Kidney capillary endothelial cell (primary cell): ENCODE results near the gene B4GALT3.

Experiments used
- DNase-seq: peaks from one replicate; pipeline ENCODE4 v3.0.0-alpha.2; 2018; ENCODE audit warnings: low spot score

The B4GALT3 gene

DNA sequence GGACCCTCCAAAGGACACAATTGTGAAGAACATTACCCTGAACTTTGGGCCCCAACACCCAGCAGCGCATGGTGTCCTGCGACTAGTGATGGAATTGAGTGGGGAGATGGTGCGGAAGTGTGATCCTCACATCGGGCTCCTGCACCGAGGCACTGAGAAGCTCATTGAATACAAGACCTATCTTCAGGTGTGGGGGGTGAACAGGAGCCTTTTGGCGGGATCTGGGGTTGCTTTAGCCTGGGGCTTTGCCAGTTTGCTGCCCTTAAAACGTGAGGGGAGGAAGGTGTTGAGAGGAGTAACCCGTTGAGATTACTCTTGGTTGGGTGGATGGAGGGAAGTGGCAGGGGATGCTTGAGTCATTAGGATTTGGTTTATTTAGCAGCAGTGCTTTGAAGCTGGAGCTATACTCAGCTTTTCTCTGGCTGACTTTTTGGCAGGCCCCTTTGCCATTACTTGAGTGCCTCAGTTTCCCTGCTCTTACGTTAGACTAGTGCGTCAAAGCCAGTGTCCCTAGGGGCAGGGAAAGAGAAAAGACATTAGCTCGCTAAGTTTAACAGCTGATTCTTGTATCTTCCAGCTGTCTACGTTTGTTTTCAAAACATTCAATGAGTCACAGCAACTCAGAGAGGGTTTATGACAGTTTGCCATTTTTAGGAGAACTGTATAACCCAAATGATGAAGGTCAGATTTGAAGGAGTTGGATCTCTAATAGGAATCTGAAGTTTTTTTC lies 29.3 kb upstream of the B4GALT3 start:
- no peak for DNase-seq

DNA sequence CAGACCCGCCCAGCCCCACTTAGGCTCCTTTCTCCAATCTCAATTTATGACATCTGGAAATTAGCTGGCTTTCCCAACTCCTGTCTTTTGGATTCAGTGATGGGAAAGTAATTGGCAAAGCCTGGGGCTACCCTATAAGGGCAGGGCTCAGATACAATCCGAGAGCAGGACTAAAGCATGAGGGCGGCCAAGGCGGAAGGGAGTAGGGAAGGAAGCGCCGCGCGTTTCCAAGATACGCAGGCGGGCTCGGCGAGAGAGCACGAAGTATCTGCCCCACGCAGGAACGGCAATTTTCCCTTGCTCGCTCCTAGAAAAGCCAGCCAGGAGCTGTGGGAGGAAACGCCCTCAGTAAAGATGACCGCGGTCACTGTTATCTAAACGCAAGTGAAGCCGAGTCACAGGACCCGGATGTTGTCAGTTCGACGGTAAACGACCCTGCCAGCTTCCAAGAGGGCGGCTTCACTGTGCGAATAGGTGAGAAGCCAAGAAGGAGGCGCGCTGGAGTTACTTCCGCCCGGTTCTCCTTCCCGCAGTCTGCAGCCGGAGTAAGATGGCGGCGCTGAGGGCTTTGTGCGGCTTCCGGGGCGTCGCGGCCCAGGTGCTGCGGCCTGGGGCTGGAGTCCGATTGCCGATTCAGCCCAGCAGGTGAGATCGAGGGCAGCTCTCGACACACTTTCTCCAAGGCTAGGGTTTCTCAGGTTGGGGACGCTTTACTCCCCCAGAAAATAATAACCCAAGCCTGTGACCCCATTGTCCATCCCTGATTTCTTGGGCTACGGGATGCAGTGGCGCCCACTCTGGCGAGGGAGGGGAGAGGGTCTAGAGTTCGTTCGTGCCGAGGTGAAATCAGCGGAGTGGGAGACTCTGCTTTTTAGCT lies 24.8 kb upstream of the B4GALT3 start, which contains the start of gene NDUFS2:
Gene NDUFS2 (plus strand): TSS at position 532 of the 877 bp plus-strand sequence. CDS start 19 bp downstream, at position 551.
- DNase-seq: peak; percentile 97

DNA sequence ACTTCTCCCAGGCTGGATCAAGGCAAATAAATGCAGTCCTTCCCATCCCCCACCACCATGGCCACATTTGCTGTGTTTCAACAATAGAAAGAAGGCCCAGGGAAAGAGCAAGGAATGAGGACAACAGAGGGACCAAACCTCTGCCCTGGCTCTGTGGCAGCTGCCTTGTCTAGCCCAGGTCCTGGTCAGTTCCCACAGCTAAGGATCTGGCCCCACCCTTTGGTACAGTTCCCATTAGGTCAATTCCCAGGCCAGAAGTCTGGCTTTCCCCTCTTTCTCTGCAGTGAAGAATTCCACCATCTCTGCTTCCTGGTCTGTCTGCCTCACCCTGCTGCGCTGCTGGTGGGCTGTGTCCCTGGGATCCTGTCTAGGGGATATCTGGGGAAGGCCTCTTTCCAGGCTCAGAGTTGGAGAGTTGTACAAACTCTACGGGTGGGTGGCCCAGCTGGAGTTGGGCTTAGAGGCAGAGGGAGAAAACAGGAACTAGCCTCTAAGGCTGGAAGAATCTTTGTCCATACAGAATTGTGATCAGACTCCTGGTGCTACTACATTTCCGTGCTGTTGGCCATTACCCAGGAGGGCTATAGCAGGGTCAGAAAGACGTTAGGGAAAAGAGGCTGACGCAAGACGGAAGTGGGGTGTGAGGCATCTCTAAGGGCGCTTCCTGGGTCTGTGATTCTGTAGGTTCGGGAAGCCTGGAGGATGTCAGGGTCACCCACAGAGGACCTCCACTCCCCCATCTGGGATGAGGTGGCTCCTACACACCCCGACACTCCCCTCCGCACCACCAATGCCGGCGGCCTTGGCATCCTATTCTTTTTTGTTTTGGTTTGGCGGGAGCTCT lies 23.9 kb upstream of the B4GALT3 start:
- DNase-seq: peak; percentile 90

DNA sequence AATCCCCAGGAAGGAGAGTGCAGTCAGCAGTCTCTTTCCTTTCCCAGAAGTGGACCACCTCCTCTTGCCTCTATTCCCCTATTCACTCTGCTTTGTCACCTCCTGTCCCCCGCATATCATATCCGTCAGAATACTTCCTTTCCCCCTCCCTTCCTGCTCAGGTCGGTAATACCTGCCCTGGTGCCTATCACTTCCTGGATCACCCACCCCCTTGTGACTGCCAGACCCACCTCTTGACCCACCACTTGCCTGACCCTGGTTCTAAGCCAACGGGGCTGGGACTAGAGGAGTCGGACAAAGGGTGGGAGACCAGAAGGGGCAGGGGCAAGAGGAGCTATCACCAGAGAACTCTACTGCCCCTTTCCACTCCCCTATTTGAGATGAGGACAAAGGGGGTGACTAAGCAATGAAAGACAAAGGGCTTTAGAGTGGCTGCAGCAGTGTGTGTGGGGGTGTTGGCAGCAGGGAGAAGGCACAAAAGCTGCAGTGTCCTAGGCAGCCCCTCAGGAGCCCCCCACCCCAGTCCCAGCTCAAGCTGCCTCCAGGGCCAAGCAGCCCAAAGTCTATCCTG lies 23.2 kb upstream of the B4GALT3 start:
- peak; percentile 80 for DNase-seq

DNA sequence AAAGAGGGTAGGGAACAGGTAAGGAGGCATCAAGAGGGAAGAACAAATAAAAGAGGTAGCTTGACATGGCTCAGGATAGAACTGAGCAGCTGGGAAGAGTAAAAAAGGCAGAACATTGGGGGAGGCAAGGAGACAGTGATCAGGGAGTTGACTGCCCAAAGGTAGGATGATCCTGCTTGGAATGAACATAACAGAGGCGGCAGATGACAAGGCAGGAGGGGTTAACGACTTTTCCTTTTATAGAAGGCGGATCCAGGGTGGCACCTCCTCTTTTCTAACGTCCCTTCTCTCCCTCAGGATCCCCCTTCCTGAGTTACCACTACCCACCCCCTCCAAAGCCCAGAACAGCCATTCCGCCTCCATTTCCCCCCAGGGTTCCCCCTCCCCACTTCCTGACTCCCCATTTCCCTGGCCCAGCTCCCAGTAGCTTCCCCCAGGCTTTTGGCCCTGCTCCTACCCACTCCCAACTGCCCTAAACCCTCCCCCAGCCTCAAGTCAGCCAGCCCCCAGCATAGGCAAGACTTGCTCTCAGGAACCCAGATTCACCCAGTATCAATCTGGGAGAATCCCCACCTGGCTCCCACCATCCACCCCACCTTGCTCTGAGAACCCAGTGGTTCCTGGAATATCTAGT lies 22.3 kb upstream of the B4GALT3 start:
- DNase-seq: peak; percentile 55

DNA sequence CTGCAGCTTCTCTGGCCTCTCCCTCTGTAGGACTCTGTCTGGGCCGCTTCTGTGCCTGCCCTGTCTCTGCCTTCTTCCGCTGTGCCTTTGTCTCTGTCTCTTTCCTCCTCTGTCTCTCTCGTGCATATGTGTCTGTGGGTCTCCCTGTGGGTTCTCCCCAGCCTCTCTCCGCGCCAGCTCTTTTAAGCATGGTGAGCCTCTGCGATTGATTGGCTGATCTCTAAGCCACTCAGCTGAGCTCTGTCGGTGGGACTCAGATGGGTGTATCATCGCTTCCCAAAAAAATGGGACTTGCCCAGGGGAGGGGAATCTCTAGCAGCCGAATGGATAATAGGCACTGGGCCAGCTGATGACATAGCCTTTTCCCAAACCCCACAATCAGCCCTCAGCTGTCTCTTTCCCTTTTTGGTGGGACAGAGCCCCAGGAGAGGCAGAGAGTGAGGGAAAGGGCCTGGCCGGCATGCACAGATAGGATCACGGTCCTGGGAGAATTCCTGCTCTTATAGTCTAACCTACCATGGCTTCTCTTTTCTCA lies 21.7 kb upstream of the B4GALT3 start, which contains the start of gene ADAMTS4:
Gene ADAMTS4 (minus strand): TSS at position 158 of the 535 bp plus-strand sequence. CDS start 427 bp downstream, outside the sequence.
- DNase-seq: peak; percentile 83

DNA sequence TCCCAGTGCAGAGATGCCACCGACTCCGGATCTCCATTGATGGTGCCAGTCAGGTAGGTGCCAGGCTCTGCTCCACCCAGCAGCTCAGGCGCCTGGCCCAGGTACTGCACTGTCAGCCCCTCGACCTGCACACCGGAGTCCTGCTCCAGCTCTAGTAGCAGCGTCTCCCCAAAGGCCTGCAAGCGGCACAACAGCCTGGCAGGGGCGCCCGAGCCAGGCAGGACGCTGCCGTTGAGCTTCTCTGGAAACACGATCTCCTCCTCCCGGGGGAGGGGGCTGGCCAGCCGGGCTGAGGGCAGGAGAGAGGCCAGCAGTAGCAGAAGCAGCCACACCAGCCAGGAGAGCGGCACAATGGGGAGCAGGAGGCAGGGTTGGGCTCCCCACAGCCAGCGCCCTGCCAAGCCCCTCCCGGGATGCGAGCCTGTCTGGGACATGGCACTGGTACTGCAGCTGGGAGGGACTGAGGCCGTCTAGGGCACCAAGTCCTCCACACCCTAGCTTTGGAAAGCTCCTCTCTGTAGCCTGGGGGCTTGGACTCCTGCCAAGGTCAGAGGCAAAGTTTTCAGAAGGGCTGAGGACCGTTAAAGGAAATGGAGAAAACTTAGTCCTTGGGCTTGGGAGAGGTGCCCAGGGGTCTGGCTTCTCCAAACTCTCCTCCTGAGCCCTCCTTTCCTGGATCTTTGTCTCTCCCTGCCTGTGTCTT lies 21.0 kb upstream of the B4GALT3 start:
- DNase-seq: no peak

DNA sequence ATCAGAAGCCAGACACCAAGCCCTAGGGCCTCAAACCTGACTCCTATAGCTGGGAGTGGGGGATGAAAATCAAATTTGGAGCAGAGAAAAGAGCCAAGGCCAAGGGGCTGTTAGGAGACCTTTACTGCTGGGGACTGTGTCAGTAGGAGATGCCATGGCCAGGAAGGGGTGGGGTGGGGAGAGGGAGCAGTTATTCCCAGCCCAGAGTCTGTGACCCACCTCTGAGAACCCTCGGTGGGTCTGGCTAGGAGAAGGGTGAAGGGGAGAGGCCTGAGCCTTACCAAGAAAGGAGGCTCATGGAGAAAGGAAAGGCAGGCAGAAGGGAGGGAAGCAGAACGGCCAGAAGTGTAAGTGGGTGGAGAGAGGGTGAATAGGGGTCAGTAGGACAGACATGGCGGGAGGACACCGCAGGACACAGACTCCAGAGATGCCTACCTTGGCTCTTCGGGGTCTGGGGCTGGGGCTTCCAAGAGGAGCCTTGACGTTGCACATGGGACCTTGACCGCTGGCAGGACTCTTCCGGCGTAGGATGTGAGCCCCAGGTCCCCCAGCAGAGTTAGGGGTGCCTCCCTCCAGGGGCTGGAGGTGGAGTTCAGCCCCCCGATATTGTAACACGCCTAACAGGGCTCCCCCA lies 20.4 kb upstream of the B4GALT3 start:
- DNase-seq: no peak

DNA sequence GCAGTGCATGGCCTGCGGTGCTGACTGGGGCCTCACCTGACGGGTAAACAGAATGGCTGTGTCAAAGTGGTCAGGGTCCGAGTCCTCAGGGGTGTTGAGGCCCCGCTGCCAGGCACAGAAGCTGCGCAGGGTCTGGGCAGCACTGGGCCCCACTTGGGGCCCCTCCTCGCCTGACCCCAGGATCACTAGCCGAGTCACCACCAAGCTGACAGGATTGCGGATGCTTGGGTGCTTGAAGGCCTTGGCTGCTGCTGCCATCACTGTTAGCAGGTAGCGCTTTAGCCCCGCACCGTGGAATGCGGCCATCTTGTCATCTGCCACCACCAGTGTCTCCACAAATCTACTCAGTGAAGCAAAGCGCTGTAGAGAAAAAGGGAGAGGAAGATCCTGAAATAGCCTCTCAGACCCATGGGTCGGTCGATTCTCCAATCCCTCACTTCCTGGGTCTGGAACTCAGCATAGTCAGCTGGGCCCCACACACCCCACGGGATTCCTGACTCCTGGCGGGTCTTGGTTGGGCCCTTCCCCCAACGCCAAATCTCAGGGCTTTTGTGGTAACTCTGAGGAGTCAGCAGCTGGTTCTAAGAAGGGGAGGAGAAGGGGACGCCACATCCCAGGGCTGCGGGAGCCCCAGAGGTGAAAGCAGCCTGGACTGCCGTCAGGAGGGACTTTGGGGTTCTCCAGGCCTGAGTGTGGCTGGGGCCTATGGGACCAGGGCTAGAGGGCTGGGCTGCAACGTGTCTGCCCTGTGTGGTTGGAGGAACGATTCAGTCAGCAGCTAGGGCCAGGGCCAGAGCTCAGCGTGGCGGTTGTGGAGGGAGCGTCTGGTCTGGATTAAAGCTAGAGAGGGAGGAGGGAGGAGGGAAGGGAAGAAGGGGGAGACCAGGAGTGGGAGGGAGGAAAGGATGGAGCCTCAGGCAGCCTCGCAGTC lies 19.5 kb upstream of the B4GALT3 start:
- no peak for DNase-seq

DNA sequence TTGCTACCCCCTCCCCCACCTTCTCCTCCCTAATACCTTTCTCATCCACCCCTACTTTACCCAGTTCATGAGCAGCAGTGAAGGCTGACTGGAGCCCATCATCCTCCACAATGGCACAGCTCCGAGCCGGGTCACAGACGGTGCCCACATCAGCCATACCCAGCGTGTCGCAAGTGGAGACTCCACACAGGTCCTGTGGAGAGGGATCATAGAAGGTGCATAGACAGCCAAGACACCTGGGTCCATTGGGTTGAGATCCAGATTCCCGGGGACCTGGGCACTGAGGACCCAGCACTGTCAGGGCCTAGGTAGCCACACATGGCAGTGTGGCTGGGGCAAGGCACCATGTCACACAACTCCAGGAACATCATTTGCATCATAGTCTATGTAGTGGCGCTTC lies 18.8 kb upstream of the B4GALT3 start:
- no peak for DNase-seq

DNA sequence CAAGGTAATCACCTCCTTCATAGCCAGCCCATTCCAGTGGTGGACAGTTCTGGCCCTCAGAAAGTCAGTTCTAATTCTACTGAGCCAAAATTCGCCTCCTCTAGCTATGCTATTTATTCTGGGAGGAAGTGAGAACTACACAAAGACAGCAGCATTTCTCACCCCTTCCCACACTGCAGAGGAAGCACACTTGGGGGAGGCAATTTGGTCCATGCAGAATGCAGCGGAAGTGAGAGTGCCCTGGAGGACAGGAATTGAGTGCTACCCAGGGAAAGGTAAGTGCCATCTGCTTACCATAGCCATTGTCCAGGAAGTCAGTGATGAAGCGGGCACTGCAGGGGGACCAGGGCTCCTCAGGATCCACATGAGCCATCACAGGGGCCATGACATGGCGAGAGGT lies 17.9 kb upstream of the B4GALT3 start:
- no peak for DNase-seq

DNA sequence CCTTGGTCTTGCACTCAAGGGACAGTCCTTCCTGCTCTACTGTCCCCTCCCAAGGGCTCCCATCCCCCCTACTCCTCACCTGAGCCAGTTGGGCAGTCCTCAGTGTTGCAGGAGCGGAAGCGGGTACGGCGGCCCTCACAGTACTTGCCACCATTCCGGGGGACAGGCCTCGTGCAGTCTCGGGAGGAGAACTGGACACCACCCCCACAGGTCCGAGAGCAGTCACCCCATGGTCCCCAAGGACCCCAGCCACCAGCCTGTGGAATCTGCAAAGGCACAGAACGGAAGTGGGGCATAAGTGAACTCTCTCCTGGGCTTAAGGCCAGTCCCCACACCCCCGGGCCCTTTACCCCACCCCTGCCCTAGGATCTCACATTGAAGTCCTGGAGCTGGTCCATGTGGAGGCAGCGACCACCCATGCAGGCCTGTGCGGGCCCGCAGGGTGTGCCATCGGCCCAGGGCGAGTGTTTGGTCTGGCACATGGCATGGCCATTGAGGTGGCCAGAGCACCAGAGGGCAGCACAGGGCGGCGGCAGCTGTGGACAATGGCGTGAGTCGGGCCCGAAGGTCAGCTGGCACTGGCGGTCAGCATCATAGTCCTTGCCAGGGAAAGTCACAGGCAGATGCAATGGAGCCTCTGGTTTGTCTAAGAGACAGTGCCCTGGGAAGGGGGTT lies 16.4 kb upstream of the B4GALT3 start:
- DNase-seq: no peak

DNA sequence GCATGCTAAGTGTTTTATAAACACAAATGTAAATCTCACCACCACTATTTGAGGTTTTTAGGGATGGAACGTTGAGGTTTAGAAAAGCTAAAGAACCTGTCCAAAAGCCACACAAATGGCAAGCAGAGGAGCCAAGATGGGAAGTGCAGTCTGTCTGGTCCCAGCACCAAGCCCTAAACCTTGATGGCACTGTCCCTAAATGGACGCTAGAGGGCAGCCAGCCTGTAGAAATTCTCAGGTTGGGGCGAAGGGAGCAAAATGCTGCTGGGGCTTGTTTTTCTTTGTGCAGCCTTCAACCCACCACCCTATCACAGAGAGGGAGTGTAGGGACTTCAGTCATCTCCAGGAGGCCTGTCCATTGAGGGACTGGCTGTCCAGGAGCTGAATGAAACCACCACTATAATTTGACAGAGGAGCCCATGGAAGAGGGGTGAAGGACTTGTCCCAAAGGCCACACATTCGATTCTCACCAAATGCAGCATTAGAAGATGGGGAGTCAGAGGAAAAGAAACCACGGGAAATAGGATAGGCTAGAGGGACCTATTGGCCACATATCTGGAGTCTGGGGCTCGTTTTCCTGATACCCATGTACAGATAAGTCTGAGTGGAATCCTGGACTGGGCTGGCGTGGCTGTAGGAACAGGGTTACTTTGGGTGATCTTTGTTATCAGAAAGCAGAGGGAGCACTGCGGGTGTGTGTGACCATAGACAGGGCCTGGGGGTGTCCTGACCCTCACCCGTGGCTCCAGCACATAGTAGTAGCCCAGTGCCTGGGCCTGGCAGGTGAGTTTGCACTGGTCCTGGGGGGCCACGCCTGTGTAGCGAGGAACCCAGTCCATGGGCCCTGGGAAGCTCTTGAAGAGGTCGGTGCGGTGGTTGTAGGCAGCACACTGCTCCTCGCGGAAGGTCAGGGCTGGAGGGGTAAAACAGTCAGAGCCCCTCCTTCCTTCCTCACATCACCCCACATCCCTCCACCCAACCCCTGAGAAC lies 15.5 kb upstream of the B4GALT3 start:
- peak; percentile 73 for DNase-seq

DNA sequence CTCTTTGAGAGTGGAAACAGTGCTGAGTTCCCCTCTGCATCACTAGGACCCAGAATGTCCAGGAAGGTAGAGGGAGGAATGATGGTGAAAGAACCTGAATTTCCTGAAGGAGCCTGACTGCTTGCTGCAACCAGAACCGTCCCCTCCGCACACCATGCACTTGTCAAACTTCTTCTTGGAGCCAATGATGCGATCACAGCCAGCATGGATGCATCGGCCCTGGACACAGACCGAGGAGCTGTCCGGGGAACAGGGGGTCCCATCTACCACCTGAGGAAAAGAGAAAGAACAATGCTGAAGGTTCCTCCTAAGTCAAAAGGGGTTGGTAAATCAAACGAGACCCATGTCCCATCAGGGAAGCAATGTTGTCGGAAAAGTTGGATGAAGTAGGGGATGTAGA lies 14.7 kb upstream of the B4GALT3 start:
- no peak for DNase-seq

DNA sequence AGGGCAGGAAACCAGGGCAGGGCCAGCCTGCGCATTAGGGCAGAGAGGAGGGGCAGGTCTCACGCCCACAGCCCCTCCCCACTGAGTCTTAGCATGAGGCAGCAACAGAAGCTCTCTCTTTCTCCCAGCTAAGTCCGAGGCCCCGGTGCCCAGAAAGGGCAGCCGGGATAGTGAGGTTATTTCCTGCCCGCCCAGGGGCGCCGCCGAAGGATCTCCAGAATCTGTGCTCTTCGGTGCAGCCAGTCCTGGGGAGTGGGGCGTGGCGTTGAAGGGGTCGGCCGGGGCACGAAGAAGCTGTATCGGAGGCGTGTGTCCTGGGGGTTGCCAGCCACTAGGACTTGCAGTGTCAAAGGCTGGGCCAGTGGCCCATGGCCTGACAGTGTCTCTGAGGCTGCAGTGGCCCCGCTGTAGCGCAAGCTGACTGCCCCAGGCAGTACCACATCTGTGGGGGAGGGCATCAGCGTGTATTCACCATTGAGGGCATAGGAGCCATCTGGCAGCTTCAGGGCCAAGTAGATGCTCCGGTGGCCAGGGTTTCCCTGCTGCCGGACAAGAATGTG lies 13.7 kb upstream of the B4GALT3 start:
- no peak for DNase-seq

DNA sequence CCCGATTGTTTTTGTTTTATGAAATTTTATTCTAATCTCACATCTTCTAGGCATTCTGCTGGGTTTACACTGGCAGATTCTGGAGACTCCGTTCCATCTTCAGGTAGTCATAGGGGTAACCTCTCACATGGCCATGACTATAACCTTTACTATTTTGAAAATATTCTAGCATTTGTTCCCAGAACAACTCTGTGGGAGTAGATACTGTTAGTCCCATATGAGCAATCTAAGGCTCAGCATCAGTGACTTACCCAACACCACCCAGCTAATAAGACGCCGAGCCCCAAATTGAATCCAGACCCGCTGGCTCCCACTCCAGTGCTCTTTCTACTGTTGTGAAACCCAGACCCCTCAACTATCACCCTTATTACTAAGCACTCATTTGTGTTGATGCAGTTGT lies 11.7 kb upstream of the B4GALT3 start:
- DNase-seq: no peak

DNA sequence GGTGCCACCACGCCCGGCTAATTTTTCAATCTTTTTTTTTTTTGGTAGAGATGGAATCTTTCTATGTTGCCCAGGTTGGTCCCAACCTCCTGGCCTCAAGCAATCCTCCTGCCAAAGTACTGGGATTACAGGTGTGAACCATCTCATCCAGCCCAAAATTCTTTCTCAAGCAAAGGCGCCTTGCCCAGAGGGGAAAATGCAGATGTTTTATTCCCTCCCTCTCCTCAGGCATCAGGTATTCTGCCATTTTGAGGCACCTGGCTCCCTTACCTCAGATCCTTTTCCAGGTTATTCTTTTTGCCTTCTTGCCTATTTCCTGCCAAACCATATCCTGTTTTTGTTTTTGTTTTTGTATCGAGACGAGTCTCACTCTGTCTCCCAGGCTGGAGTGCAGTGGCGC lies 11.1 kb upstream of the B4GALT3 start:
- no peak for DNase-seq
